ENCODE results near the gene MT2A. TPM values are rescaled to one million over a fixed set of nuclear protein-coding genes. Genes with fewer than 3 reads are reported as not detected.

Gene MT2A
- total RNA-seq, 1 donor from 2014 or later, result 86.3 TPM

- peak; percentile 86 for ATAC-seq
- DNase-seq, result peak; percentile 84
- intact Hi-C loops (cut with micrococcal nuclease), result no loop called here
Observed at GRCh38 chr16:56632156-56632847, 23.9 kb downstream of the MT2A start, which contains the start of gene MT1M. Gene MT1M, plus strand, starts transcription at chr16:56632659. Its CDS starts 73 bp downstream, at chr16:56632732.

GRCh38 chr16:56632848-56633365 lies 24.5 kb downstream of the MT2A start:
- ATAC-seq (peak; percentile 2), DNase-seq (no peak)
- intact Hi-C loops (cut with micrococcal nuclease), result no loop called here

- DNase-seq, result no peak
- intact Hi-C loops (cut with micrococcal nuclease), result no loop called here
- ATAC-seq, result no peak
Observed at GRCh38 chr16:56633535-56633934, 25.2 kb downstream of the MT2A start.

DNA sequence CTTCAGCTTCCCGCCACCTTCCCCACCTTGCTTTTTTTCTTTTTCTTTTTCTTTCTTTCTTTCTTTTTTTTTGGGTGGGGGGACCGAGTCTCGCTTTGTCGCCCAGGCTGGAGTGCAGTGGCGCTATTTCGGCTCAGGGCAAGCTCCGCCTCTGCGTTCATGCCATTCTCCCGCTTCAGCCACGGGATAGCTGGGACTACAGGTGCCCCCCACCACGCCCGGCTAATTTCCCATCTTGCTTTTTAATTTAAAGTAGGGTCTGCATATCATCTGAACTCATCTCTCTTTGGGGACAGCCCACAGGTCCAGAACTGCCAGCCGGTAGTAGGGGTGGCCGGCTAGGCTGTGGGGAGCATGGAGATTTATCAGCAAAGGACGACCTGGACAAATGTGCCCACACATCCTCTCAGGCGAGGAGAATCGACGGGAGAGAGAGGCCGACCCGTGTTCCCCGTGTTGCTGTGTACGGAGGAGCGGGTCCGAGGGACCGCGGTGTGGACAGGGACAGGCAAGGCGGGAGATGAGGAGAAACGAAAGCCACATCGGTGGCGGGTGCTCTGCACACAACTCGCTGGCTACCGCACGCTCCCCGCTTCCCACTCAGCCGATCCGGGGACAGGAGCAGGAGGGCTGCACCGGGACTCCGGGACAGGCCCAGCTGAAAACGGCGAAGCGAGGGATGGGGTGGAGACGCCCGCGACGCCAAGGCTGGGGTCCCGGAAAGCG lies 26.5 kb downstream of the MT2A start:
- intact Hi-C loops (cut with micrococcal nuclease), result no loop called here
- DNase-seq, result no peak
- no peak for ATAC-seq

- intact Hi-C loops (cut with micrococcal nuclease), result no loop called here
- ATAC-seq (no peak), DNase-seq (no peak)
Observed at GRCh38 chr16:56635441-56635967, 27.1 kb downstream of the MT2A start.

GRCh38 chr16:56636616-56637413 lies 28.4 kb downstream of the MT2A start:
- intact Hi-C loops (cut with micrococcal nuclease), result no loop called here
- DNase-seq (no peak), ATAC-seq (no peak)

DNA sequence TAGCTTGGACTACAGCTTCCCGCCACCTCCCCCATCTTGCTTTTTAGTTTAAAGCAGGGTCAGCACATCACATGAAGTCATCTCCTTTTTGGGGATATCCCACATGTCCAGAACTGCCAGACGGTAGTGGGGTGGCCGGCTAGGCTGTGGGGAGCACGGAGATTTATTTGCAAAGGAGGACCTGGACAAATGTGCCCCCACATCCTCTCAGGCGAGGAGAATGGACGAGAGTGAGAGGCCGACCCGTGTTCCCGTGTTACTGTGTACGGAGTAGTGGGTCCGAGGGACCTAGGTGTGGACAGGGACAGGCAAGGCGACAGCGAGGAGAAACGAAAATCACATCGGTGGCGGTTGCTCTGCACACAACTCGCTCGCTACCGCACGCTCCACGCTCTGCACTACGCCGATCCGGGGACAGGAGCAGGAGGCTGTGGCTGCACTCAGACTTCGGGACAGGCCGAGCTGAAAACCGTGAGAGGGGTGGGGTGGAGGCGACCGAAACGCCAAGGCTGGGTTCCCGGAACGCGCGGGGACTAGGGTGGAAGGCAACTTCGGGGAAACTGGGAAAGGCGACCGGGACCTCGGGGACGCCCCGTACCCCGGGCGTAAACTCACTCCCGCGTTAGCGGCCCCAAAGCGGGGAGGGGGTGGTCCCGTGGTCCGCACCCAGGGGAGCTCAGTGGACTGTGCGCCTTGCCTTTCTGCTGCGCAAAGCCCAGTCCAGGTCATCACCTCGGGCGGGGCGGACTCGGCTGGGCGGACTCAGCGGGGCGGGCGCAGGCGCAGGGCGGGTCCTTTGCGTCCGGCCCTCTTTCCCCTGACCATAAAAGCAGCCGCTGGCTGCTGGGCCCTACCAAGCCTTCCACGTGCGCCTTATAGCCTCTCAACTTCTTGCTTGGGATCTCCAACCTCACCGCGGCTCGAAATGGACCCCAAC lies 29.7 kb downstream of the MT2A start, which contains the start of gene MT1A:
TSS of gene MT1A (plus strand) at position 853 of the 937 bp plus-strand sequence. CDS start at position 926, 73 bp downstream.
- intact Hi-C loops (cut with micrococcal nuclease), result no loop called here
- ATAC-seq (peak; percentile 93), DNase-seq (peak; percentile 90)

- intact Hi-C loops (cut with micrococcal nuclease), result no loop called here
- ATAC-seq, result no peak
- DNase-seq, result no peak
Observed at GRCh38 chr16:56639045-56639444, 30.7 kb downstream of the MT2A start.

- intact Hi-C loops (cut with micrococcal nuclease), result no loop called here
- DNase-seq (no peak), ATAC-seq (no peak)
Observed at GRCh38 chr16:56640076-56640475, 31.7 kb downstream of the MT2A start.

DNA sequence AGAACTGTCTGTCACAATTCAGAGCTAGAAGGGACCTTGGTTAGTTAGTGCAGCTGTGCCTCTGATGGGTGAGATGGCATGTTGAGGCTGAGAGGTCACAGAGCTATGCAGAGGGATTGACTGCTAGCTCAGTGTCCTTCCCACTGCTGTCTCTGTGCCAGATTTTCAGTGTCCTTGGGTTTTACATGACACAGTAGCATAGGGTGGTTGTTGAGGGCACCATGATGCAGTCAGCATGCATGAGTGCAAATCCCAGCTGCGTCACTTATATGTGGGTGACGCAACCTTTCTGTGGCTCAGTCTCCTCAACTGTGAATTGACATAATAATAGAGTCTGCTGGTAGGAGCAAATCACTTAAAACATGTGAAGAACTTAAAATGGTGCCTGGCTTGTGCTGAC lies 32.8 kb downstream of the MT2A start:
- DNase-seq (no peak), ATAC-seq (no peak)
- intact Hi-C loops (cut with micrococcal nuclease), result no loop called here

DNA sequence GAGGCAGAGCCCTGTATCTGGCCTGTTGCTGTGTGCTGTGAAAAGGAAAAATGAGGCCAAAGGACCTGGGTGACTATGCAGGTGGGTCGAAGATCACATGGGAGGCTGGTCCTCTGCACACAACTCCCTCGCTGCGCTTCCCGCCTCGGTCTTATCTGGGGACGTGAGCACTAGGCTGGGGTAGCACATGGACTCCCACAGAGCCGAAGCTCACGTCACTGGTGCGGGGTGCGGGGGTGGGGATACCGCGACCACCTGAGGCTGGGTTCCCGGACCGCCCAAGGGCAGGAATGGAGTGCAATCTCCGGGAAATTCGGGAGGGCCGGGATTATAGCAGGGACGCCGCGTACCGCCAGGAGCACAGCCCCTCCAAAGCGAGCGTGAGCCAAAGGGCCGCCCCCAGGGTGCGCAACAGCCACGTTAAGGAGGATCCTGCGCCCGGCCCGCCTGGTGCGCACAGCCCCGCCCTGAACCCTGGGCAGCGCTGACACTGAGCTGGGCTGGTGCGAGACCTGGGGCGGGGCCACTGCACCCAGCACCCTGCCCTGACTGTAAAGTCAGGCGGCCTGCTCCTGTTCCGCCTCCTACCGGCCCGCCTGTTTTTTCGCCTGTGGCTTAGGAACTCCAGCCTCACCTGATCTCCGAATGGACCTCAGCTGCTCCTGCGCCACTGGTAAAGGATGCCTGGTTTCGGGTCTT lies 34.8 kb downstream of the MT2A start:
- ATAC-seq (peak; percentile 92), DNase-seq (peak; percentile 82)
- intact Hi-C loops (cut with micrococcal nuclease), result no loop called here

GRCh38 chr16:56643833-56644232 lies 35.4 kb downstream of the MT2A start:
- ATAC-seq (no peak), DNase-seq (no peak)
- intact Hi-C loops (cut with micrococcal nuclease), result no loop called here

DNA sequence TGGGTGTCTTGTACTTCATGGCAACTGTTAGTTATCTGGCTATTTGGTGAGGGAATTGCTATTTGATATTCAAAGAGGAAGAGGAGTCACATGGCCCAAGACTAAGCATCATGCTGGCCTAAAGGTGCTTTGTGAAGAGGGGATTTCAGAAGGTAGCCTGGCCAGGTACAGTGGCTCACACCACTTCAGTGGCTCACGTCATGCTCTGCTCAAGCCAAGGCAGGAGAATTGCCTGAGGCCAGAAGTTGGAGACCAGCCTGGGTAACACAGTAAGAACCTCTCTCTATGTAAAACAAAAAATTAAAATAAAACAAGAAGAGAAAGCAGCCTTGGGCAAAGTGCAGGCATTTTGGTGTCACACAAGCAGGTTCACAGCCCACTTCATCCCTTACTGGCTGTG lies 36.9 kb downstream of the MT2A start:
- no peak for ATAC-seq
- intact Hi-C loops (cut with micrococcal nuclease), result no loop called here
- no peak for DNase-seq

DNA sequence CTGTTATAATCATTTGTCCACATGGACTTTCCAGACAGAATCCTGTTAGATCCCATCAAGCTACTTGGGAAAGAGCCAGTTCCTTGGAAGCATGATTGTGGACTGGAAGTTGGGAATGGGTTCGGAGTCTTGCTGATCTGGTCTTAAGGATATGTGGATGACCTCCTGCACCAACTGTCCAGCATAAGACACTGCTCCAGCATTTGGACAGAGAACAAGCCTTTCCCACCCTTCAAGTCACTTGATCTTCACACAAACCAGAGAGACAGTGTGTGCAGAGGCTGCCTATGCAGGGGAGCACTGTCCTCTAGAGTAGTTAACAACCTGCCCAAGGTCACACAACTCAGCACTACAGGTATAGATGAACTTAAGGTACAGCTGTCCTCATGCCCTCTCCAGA lies 37.5 kb downstream of the MT2A start:
- no peak for DNase-seq
- ATAC-seq, result no peak
- intact Hi-C loops (cut with micrococcal nuclease), result no loop called here

DNA sequence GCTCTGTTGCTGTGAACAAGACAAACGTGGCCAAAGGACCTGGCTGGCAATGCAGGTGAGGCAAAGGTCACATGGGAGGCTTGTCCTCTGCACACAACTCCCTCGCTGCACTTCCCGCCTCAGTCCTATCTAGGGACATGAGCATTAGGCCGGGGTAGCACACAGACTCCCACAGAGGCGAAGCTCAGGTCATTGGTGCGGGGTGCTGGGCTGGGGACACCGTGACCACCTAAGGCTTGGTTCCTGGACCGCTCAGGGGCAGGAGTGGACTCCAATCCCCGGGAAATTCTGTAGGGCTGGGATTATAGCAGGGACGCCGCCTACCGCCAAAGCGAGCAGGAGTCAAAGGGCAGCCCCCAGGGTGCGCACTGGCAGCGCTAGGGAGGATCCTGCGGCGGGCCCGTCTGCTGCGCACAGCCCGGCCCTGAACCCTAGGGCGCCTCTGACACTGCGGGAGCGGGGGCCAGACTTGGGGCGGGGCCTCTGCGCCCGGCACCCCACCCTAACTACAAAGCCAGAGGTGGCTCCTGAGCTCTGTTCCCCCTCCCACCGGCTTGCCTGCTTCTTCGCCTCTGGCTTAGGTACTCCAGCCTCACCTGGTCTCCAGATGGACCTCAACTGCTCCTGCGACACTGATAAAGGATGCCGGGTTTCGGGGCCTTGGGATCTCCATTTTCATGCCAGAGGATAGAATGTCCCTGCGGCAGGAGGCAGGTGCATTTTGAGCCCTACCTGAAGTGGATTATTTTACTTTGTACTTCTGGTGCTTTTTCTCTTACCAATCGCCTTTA lies 39.5 kb downstream of the MT2A start:
- intact Hi-C loops (cut with micrococcal nuclease), result no loop called here
- no peak for ATAC-seq
- no peak for DNase-seq

- ATAC-seq (no peak), DNase-seq (no peak)
- intact Hi-C loops (cut with micrococcal nuclease), result no loop called here
Observed at GRCh38 chr16:56649271-56649670, 40.9 kb downstream of the MT2A start.

DNA sequence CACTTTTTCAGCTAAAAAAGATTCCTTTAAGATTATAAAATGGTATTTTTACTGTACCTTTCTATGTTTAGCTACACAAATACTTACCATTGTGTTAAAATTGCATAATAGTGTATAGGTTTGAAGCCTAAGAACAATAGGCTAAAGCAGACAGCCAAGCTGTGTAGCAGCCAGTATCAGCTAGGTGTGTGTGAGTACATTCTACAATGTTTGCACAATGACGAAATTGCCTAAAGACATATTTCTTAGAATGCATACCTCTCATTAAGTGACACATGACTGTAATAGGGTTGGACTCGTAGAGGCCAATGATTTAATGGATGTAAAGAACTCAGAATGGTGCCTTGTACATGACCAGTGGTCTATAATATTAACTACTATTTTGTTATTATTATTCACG lies 41.4 kb downstream of the MT2A start:
- DNase-seq (no peak), ATAC-seq (no peak)
- intact Hi-C loops (cut with micrococcal nuclease), result no loop called here

Data from left ventricle myocardium superior (tissue), 1 donor.